ENCODE data around the gene PTGR3. TPM values are rescaled to one million over a fixed set of nuclear protein-coding genes. Genes with fewer than 3 reads are reported as not detected.

The PTGR3 gene
- total and polyA plus RNA-seq, 12 donors, result 10.0 to 71.3 (median 57.1) TPM

GRCh38 chr18:75168619-75169018 is 40.3 kb downstream of the PTGR3 start:
- 20 to 22% methylated on average over 7 of the region's 7 CpGs for WGBS, 2 donors
- no peak for TF ChIP-seq CTCF (IDR thresholded peaks at IDR 0.05)
- Histone ChIP-seq H3K4me1 (peaks cover 5 to 55% (median 17%) of the 10 kb centered on the region in 9 donors), H3K9me3 (no peaks in the 10 kb centered on the region), H3K36me3 (no peaks in the 10 kb centered on the region), H3K4me3 (peak overlapping the region in 1 of 10 donors; percentile 41), H3K27ac (peak overlapping the region in 9 of 10 donors; percentile 13 to 93 (median 62)), H3K27me3 (no peaks in the 10 kb centered on the region)
- intact Hi-C loops (cut with DNase I), result loop anchor here in 5 of 10 donors (5.0 to 10.0 kb wide), 7 partner anchors 39 to 514 kb away; partner anchors contain the start of gene PTGR3 (in 1 of the 5)
- ATAC-seq (no peak), DNase-seq (no peak)

GRCh38 chr18:75167759-75168618 is 41.0 kb downstream of the PTGR3 start:
- 56% methylated on average over 33 of the region's 33 CpGs for WGBS, 2 donors
- peak overlapping the region; percentile 13 to 93 (median 56) for H3K27ac ChIP-seq
- H3K4me3 ChIP-seq, result peak overlapping the region in 9 of 10 donors; percentile 2 to 41 (median 34)
- no peaks in the 10 kb centered on the region for H3K27me3 ChIP-seq
- intact Hi-C loops (cut with DNase I), result loop anchor here in 5 of 10 donors (5.0 to 10.0 kb wide), 7 partner anchors 39 to 513 kb away; partner anchors contain the start of gene PTGR3 (in 1 of the 5)
- no peaks in the 10 kb centered on the region for H3K9me3 ChIP-seq
- TF ChIP-seq CTCF (IDR thresholded peaks at IDR 0.05), result no peak
- peaks cover 5 to 51% (median 17%) of the 10 kb centered on the region in 9 donors for H3K4me1 ChIP-seq
- DNase-seq (peak in 1 of 2 donors; percentile 61), ATAC-seq (peak in 6 of 8 donors; percentile 18 to 64 (median 37))
- H3K36me3 ChIP-seq, result no peaks in the 10 kb centered on the region

GRCh38 chr18:75167137-75167536 is 41.8 kb downstream of the PTGR3 start:
- intact Hi-C loops (cut with DNase I), result loop anchor here in 5 of 10 donors (5.0 to 10.0 kb wide), 7 partner anchors 40 to 512 kb away; partner anchors contain the start of gene PTGR3 (in 1 of the 5)
- no peak for ATAC-seq
- peaks cover 0 to 43% (median 17%) of the 10 kb centered on the region in 9 donors for H3K4me1 ChIP-seq
- 82 to 91% methylated on average over 10 of the region's 10 CpGs for WGBS, 2 donors
- DNase-seq, result no peak
- peak overlapping the region in 6 of 10 donors; percentile 48 to 93 (median 67) for H3K27ac ChIP-seq
- H3K27me3 ChIP-seq, result no peaks in the 10 kb centered on the region
- no peak for TF ChIP-seq CTCF (IDR thresholded peaks at IDR 0.05)
- H3K36me3 ChIP-seq, result no peaks in the 10 kb centered on the region
- no peaks in the 10 kb centered on the region for H3K9me3 ChIP-seq
- H3K4me3 ChIP-seq, result peak overlapping the region in 2 of 10 donors; percentile 40 to 41

GRCh38 chr18:75165926-75166325 is 43.0 kb downstream of the PTGR3 start:
- H3K36me3 ChIP-seq, result no peaks in the 10 kb centered on the region
- 92 to 95% methylated on average over 8 of the region's 8 CpGs for WGBS, 2 donors
- H3K4me3 ChIP-seq, result no peak overlapping the region
- H3K27ac ChIP-seq, result no peak overlapping the region
- TF ChIP-seq CTCF (IDR thresholded peaks at IDR 0.05), result no peak
- H3K4me1 ChIP-seq, result peaks cover 2 to 35% (median 24%) of the 10 kb centered on the region in 9 donors
- H3K9me3 ChIP-seq, result no peaks in the 10 kb centered on the region
- ATAC-seq, result no peak
- no peak for DNase-seq
- intact Hi-C loops (cut with DNase I), result loop anchor here in 5 of 10 donors (5.0 to 10.0 kb wide), 7 partner anchors 41 to 511 kb away; partner anchors contain the start of gene PTGR3 (in 1 of the 5)
- H3K27me3 ChIP-seq, result no peaks in the 10 kb centered on the region
